ENCODE results near the gene PSMG3. TPM values are rescaled to one million over a fixed set of nuclear protein-coding genes. Genes with fewer than 3 reads are reported as not detected.

Gene PSMG3
- total and polyA plus RNA-seq, 2 donors from 2014 or later = 29.7 to 66.6 TPM

- intact Hi-C loops (cut with DNase I) = loop anchor here (10.0 kb wide), 1 partner anchor 617 kb away; no protein-coding TSS in a partner anchor
- H3K27me3 ChIP-seq (ENCODE audit: control insufficient read depth, insufficient read depth, low read length) = peaks cover 5% of the 10 kb centered on the region
These were observed 17.9 kb upstream of the PSMG3 start for GRCh38 chr7:1587738-1588137.

GRCh38 chr7:1586827-1587705 is 17.2 kb upstream of the PSMG3 start:
- no peak for FAIRE-seq
- no peak for TF ChIP-seq CTCF (IDR thresholded peaks at IDR 0.05; ENCODE audit: borderline replicate concordance, extremely low read depth, insufficient read depth)
- Histone ChIP-seq H3K27me3 (ENCODE audit: control insufficient read depth, insufficient read depth, low read length) (peaks cover 5% of the 10 kb centered on the region), H3K9ac (ENCODE audit: low read length in 3 of 3) (no peak overlapping the region), H3K9me3 (ENCODE audit: control insufficient read depth in 2 of 3, insufficient read depth in 1 of 3, low read length in 3 of 3) (peaks cover 0 to 6% (median 0%) of the 10 kb centered on the region in 3 donors), H3K4me1 (ENCODE audit: control insufficient read depth in 2 of 3, insufficient read depth in 2 of 3, low read depth in 1 of 3, low read length in 3 of 3) (peaks cover 0 to 2% (median 0%) of the 10 kb centered on the region in 3 donors), H3K36me3 (ENCODE audit: control insufficient read depth in 2 of 3, insufficient read depth in 3 of 3, low read length in 3 of 3) (no peaks in the 10 kb centered on the region), H3K4me3 (ENCODE audit: low read length in 3 of 3) (no peak overlapping the region), H3K27ac (ENCODE audit: low read depth in 2 of 2, low read length in 2 of 2) (no peak overlapping the region)
- intact Hi-C loops (cut with DNase I) = loop anchor here (10.0 kb wide), 1 partner anchor 618 kb away; no protein-coding TSS in a partner anchor
- peak in 2 of 5 donors; percentile 33 to 45 for DNase-seq

More at GRCh38 chr7:1587738-1588137, 17.9 kb upstream of the PSMG3 start:
- TF ChIP-seq CTCF (IDR thresholded peaks at IDR 0.05; ENCODE audit: borderline replicate concordance, extremely low read depth, insufficient read depth) = no peak
- Histone ChIP-seq H3K4me1 (ENCODE audit: control insufficient read depth in 2 of 3, insufficient read depth in 2 of 3, low read depth in 1 of 3, low read length in 3 of 3) (peaks cover 0 to 2% (median 0%) of the 10 kb centered on the region in 3 donors), H3K4me3 (ENCODE audit: low read length in 3 of 3) (no peak overlapping the region), H3K9me3 (ENCODE audit: control insufficient read depth in 2 of 3, insufficient read depth in 1 of 3, low read length in 3 of 3) (peaks cover 0 to 6% (median 0%) of the 10 kb centered on the region in 3 donors), H3K27ac (ENCODE audit: low read depth in 2 of 2, low read length in 2 of 2) (no peak overlapping the region), H3K9ac (ENCODE audit: low read length in 3 of 3) (no peak overlapping the region), H3K36me3 (ENCODE audit: control insufficient read depth in 2 of 3, insufficient read depth in 3 of 3, low read length in 3 of 3) (no peaks in the 10 kb centered on the region)
- no peak for FAIRE-seq
- no peak for DNase-seq

- Histone ChIP-seq H3K27ac (ENCODE audit: low read depth in 2 of 2, low read length in 2 of 2) (no peak overlapping the region), H3K36me3 (ENCODE audit: control insufficient read depth in 2 of 3, insufficient read depth in 3 of 3, low read length in 3 of 3) (no peaks in the 10 kb centered on the region), H3K4me1 (ENCODE audit: control insufficient read depth in 2 of 3, insufficient read depth in 2 of 3, low read depth in 1 of 3, low read length in 3 of 3) (peaks cover 0 to 2% (median 0%) of the 10 kb centered on the region in 3 donors), H3K27me3 (ENCODE audit: control insufficient read depth, insufficient read depth, low read length) (no peaks in the 10 kb centered on the region), H3K9ac (ENCODE audit: low read length in 3 of 3) (no peak overlapping the region), H3K4me3 (ENCODE audit: low read length in 3 of 3) (no peak overlapping the region), H3K9me3 (ENCODE audit: control insufficient read depth in 2 of 3, insufficient read depth in 1 of 3, low read length in 3 of 3) (peaks cover 0 to 6% (median 0%) of the 10 kb centered on the region in 3 donors)
- TF ChIP-seq CTCF (IDR thresholded peaks at IDR 0.05; ENCODE audit: borderline replicate concordance, extremely low read depth, insufficient read depth) = no peak
- no peak for FAIRE-seq
- intact Hi-C loops (cut with DNase I) = loop anchor here (10.0 kb wide), 1 partner anchor 619 kb away; no protein-coding TSS in a partner anchor
- peak in 1 of 5 donors; percentile 72 for DNase-seq
These were observed 16.4 kb upstream of the PSMG3 start for GRCh38 chr7:1586126-1586826.

All from kidney (tissue), 14 donors.